SH-SY5Y (cell line): ENCODE data around the gene HOOK2.

ENCODE experiments used
- GATA2 ChIP-seq: IDR thresholded peaks from 2 replicates; pipeline ENCODE4 v1.6.1; 2011; ENCODE audit warnings: mild to moderate bottlenecking, low read depth, low read length
- GATA3 ChIP-seq: IDR thresholded peaks from 2 replicates; pipeline ENCODE4 v1.6.1; 2011; ENCODE audit warnings: low read depth, mild to moderate bottlenecking, low read length, moderate library complexity

GRCh38 chr19:12766051-12766521 is 9.3 kb downstream of the HOOK2 start:
- no peak for TF ChIP-seq GATA2
- no peak for TF ChIP-seq GATA3
